HepG2 (cell line): ENCODE measurements around the gene BCL2L2. TPM values are rescaled to one million over a fixed set of nuclear protein-coding genes. Genes with fewer than 3 reads are reported as not detected.
A peak's percentile ranks its signal among the peaks of the same experiment; 100 is the strongest.

Experiments
- EEA1 ChIP-seq: sonication (generic); formaldehyde crosslinking; IDR thresholded peaks from 2 replicates; pipeline ENCODE4 v1.5.1; 2020; ENCODE audit warnings: mild to moderate bottlenecking, missing genetic modification reagents, borderline replicate concordance
- EHMT2 ChIP-seq: fragments of 200-600 bp; sonication (generic); IDR thresholded peaks from 2 replicates; pipeline ENCODE4 v1.7.0; 2017; ENCODE audit warnings: antibody characterized with exemption, low read depth, low read length, borderline replicate concordance
- GABPA ChIP-seq, 2 experiments: IDR thresholded peaks; 2 replicates each; pipeline ENCODE4 v1.6.1; 2011 to 2016; ENCODE audit warnings: low read depth in 2 of 2, low read length in 1 of 2, missing biosample characterization in 1 of 2, missing genetic modification characterization in 1 of 2
- HNRNPL ChIP-seq: fragments of 200-400 bp; formaldehyde crosslinking; IDR thresholded peaks from 2 replicates; pipeline ENCODE4 v1.6.1; 2017; ENCODE audit warnings: mild to moderate bottlenecking, low read depth, low read length
- JUN ChIP-seq: sonication (generic); formaldehyde crosslinking; IDR thresholded peaks from 2 replicates; pipeline ENCODE4 v1.4.0; 2020; ENCODE audit warnings: mild to moderate bottlenecking, missing genetic modification reagents
- MED13 ChIP-seq: sonication (generic); formaldehyde crosslinking; IDR thresholded peaks from 2 replicates; pipeline ENCODE4 v1.5.0; 2020; ENCODE audit warnings: missing genetic modification reagents
- RBFOX2 ChIP-seq: fragments of 200-400 bp; formaldehyde crosslinking; IDR thresholded peaks from 2 replicates; pipeline ENCODE4 v1.6.1; 2017; ENCODE audit warnings: low read depth, mild to moderate bottlenecking, low read length
- RFX5 ChIP-seq: IDR thresholded peaks from 2 replicates; pipeline ENCODE4 v1.6.1; 2011; ENCODE audit warnings: low read depth, low read length, improper control_type of control experiment
- TCF12 ChIP-seq, 2 experiments: fragments of 450-650 bp in 1 of 2; sonication (generic) in 1 of 2; formaldehyde crosslinking in 1 of 2; IDR thresholded peaks; 2 replicates each; pipeline versions ENCODE4 v1.6.1 to v1.8.0; 2017 to 2022; ENCODE audit warnings: antibody characterized with exemption in 1 of 2, mild to moderate bottlenecking in 1 of 2, missing genetic modification reagents in 1 of 2, moderate library complexity in 1 of 2
- ZNF619 ChIP-seq: sonication (generic); formaldehyde crosslinking; IDR thresholded peaks from 2 replicates; pipeline ENCODE4 v1.4.0; 2020; ENCODE audit warnings: mild to moderate bottlenecking, missing genetic modification reagents
- ZNF644 ChIP-seq: IDR thresholded peaks from 2 replicates; pipeline ENCODE4 v1.6.1; 2016; ENCODE audit warnings: low read depth
- ZNF672 ChIP-seq: sonication (generic); formaldehyde crosslinking; IDR thresholded peaks from 2 replicates; pipeline ENCODE4 v1.8.1; 2022; ENCODE audit warnings: missing genetic modification reagents
- polyA plus RNA-seq, 8 experiments: library from polyadenylated mRNA; depleted of rRNA in 3 of 8; stranded (reverse) in 7 of 8; unstranded in 1 of 8; fragments of >200 nt; fragmentation: Illumina TruSeq in 4 of 8; extraction: Trizol in 4 of 8; gene quantifications; 2 replicates each; pipeline versions ENCODE4 v1.2.1 to v1.2.3, GENCODE V29; 2011 to 2016; ENCODE audit warnings: low read depth in 4 of 8, missing spikeins in 1 of 8, mixed read lengths in 1 of 8; ENCODE audit not compliant: insufficient read depth in 1 of 8
- total RNA-seq, 5 experiments: library from RNA; depleted of rRNA; stranded (reverse); fragments of >200 nt; fragmentation: Illumina TruSeq; extraction: Trizol; gene quantifications; 2 replicates each; pipeline ENCODE4 v1.2.3, GENCODE V29; 2016; ENCODE audit warnings: low read depth in 1 of 5
- TF ChIP-seq, protein P1 (sequence below): sonication (generic); formaldehyde crosslinking; IDR thresholded peaks from 2 replicates; pipeline ENCODE4 v1.4.0; 2020; ENCODE audit warnings: missing genetic modification reagents
- TF ChIP-seq, protein P2 (sequence below): sonication (generic); formaldehyde crosslinking; IDR thresholded peaks from 2 replicates; pipeline ENCODE4 v1.4.0; 2020; ENCODE audit warnings: missing genetic modification reagents
- TF ChIP-seq, protein P3 (sequence below): sonication (generic); formaldehyde crosslinking; conservative IDR thresholded peaks from 2 replicates; pipeline ENCODE4 v1.8.0; 2022; ENCODE audit warnings: low read depth, missing genetic modification reagents
- TF ChIP-seq, protein P4 (sequence below): sonication (generic); formaldehyde crosslinking; IDR thresholded peaks from 2 replicates; pipeline ENCODE4 v1.5.0; 2020; ENCODE audit warnings: mild to moderate bottlenecking, missing genetic modification reagents, borderline replicate concordance

The BCL2L2 gene
- total and polyA plus RNA-seq, 2 of the 13 experiments (the other 11 are each of a cell fraction or from before 2014, with no cell fraction given), result 28.1 to 49.8 TPM

DNA sequence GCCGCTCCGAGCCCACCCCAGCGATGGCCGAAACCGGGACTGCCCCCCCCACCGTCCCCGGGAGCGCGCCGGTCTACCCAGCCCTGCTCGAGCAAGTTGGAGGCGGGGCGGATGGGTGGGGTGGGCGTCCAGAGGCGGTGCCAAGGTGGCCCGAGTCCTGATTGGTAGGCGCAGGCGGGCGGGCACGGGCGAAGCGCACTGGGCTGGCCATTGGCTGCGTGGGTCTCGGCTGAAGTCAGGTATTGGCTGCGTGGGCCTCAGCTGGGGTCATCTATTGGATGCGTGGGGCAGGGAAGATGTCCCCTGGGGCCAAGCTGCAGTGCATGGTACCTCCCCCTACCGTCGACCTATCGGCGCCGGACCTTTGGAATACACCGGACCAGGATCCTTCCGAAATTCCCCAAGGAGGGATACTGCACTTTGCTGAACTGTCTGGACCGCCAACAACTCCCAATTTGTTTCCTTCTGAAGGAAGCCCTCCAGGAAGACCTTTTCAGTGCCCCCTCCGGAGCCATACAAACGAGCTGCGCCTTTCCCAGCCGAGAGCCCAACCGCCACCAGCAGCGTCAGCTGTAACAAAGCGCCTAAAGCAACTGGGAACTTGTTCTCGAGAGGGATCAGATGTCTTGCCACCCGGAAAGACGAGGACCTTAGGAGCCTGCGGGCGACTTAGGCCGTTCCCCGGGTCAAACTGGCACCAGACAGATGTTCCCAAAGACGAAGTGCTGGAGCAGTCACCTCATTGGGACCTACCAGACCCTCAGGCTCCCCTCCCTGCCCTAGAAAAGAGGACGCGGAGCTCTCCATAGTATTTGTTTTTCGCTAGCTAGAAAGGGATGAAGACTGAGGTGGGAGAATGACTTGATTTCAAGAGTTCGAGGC is 20.4 kb upstream of the BCL2L2 start, which contains the start of gene HOMEZ (continued):
- TF ChIP-seq, protein P1, sequence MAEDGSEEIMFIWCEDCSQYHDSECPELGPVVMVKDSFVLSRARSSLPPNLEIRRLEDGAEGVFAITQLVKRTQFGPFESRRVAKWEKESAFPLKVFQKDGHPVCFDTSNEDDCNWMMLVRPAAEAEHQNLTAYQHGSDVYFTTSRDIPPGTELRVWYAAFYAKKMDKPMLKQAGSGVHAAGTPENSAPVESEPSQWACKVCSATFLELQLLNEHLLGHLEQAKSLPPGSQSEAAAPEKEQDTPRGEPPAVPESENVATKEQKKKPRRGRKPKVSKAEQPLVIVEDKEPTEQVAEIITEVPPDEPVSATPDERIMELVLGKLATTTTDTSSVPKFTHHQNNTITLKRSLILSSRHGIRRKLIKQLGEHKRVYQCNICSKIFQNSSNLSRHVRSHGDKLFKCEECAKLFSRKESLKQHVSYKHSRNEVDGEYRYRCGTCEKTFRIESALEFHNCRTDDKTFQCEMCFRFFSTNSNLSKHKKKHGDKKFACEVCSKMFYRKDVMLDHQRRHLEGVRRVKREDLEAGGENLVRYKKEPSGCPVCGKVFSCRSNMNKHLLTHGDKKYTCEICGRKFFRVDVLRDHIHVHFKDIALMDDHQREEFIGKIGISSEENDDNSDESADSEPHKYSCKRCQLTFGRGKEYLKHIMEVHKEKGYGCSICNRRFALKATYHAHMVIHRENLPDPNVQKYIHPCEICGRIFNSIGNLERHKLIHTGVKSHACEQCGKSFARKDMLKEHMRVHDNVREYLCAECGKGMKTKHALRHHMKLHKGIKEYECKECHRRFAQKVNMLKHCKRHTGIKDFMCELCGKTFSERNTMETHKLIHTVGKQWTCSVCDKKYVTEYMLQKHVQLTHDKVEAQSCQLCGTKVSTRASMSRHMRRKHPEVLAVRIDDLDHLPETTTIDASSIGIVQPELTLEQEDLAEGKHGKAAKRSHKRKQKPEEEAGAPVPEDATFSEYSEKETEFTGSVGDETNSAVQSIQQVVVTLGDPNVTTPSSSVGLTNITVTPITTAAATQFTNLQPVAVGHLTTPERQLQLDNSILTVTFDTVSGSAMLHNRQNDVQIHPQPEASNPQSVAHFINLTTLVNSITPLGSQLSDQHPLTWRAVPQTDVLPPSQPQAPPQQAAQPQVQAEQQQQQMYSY (CRISPR knock-in tag), result peak; percentile 61; the same call in 1 of the 2 replicates
- TF ChIP-seq EHMT2, result peak; percentile 89; the same call in 1 of the 2 replicates
- peak; percentile 83 for TF ChIP-seq RFX5
- no peak for TF ChIP-seq GABPA (IDR thresholded peaks at IDR 0.05; ENCODE audit: low read depth, low read length)
- no peak for TF ChIP-seq GABPA (CRISPR knock-in tag; IDR thresholded peaks at IDR 0.05; ENCODE audit: low read depth)
- peak; percentile 70 for TF ChIP-seq ZNF644 (CRISPR knock-in tag)
- TF ChIP-seq HNRNPL, result peak; percentile 66; the same call in 1 of the 2 replicates
- TF ChIP-seq TCF12 (IDR thresholded peaks at IDR 0.05), result no peak
- peak; percentile 84 for TF ChIP-seq TCF12 (CRISPR knock-in tag; IDR thresholded peaks at IDR 0.05)
- no peak for TF ChIP-seq ZNF672 (CRISPR knock-in tag)
- TF ChIP-seq RBFOX2, result peak; percentile 96
- TF ChIP-seq, protein P2, sequence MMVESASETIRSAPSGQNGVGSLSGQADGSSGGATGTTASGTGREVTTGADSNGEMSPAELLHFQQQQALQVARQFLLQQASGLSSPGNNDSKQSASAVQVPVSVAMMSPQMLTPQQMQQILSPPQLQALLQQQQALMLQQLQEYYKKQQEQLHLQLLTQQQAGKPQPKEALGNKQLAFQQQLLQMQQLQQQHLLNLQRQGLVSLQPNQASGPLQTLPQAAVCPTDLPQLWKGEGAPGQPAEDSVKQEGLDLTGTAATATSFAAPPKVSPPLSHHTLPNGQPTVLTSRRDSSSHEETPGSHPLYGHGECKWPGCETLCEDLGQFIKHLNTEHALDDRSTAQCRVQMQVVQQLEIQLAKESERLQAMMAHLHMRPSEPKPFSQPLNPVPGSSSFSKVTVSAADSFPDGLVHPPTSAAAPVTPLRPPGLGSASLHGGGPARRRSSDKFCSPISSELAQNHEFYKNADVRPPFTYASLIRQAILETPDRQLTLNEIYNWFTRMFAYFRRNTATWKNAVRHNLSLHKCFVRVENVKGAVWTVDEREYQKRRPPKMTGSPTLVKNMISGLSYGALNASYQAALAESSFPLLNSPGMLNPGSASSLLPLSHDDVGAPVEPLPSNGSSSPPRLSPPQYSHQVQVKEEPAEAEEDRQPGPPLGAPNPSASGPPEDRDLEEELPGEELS, result peak; percentile 47
- peak; percentile 98 for TF ChIP-seq ZNF619 (CRISPR knock-in tag)
- TF ChIP-seq, protein P3, sequence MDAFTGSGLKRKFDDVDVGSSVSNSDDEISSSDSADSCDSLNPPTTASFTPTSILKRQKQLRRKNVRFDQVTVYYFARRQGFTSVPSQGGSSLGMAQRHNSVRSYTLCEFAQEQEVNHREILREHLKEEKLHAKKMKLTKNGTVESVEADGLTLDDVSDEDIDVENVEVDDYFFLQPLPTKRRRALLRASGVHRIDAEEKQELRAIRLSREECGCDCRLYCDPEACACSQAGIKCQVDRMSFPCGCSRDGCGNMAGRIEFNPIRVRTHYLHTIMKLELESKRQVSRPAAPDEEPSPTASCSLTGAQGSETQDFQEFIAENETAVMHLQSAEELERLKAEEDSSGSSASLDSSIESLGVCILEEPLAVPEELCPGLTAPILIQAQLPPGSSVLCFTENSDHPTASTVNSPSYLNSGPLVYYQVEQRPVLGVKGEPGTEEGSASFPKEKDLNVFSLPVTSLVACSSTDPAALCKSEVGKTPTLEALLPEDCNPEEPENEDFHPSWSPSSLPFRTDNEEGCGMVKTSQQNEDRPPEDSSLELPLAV (CRISPR knock-in tag), result no peak
- peak; percentile 82; the same call in 1 of the 2 replicates for TF ChIP-seq EEA1
- TF ChIP-seq, protein P4, sequence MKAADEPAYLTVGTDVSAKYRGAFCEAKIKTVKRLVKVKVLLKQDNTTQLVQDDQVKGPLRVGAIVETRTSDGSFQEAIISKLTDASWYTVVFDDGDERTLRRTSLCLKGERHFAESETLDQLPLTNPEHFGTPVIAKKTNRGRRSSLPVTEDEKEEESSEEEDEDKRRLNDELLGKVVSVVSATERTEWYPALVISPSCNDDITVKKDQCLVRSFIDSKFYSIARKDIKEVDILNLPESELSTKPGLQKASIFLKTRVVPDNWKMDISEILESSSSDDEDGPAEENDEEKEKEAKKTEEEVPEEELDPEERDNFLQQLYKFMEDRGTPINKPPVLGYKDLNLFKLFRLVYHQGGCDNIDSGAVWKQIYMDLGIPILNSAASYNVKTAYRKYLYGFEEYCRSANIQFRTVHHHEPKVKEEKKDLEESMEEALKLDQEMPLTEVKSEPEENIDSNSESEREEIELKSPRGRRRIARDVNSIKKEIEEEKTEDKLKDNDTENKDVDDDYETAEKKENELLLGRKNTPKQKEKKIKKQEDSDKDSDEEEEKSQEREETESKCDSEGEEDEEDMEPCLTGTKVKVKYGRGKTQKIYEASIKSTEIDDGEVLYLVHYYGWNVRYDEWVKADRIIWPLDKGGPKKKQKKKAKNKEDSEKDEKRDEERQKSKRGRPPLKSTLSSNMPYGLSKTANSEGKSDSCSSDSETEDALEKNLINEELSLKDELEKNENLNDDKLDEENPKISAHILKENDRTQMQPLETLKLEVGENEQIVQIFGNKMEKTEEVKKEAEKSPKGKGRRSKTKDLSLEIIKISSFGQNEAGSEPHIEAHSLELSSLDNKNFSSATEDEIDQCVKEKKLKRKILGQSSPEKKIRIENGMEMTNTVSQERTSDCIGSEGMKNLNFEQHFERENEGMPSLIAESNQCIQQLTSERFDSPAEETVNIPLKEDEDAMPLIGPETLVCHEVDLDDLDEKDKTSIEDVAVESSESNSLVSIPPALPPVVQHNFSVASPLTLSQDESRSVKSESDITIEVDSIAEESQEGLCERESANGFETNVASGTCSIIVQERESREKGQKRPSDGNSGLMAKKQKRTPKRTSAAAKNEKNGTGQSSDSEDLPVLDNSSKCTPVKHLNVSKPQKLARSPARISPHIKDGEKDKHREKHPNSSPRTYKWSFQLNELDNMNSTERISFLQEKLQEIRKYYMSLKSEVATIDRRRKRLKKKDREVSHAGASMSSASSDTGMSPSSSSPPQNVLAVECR (CRISPR knock-in tag), result peak; percentile 82
- TF ChIP-seq JUN, result peak; percentile 19; the same call in 1 of the 2 replicates
- TF ChIP-seq MED13, result peak; percentile 64; the same call in 1 of the 2 replicates
